GM15510 (cell line): ENCODE results near the gene RRP36.

ENCODE experiments used
- POLR2A ChIP-seq: IDR thresholded peaks from 3 replicates; pipeline ENCODE4 v1.6.1; 2011; ENCODE audit warnings: borderline replicate concordance; ENCODE audit not compliant: insufficient read length; ENCODE audit errors: extremely low read depth

RRP36 gene

DNA sequence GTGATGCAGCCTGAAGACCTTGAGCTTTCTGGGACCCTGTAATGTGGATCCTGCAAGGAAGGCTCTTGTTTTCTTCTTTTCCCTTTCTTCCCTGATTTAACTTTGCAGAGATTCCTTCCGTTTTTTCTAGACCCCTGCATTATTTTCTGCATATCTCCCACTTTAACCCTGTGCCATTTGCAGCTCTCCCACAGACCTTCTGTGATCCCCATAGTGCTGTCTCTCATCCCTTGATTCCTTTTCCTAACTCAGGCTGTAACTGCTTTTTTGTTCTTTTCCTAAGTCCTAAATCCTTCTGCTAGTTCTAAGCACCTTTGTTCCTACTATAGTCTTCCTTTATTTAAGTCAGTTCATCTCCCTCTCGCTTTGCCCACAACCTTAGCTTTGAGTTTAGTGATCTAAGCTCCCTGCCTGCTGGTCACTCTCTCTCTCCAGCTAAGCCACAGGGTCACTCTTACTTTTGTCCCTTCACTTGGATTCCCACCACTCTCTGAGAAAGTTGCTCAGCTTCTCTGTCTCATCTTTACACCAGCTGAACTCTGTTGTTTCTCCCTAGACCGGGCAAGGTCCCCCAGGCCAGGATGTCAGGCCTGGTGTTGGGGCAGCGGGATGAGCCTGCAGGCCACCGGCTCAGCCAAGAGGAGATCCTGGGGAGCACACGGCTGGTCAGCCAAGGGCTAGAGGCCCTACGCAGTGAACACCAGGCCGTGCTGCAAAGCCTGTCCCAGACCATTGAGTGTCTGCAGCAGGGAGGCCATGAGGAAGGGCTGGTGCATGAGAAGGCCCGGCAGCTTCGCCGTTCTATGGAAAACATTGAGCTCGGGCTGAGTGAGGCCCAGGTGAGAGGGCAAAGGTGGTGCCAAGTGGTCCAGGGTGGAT, 39.6 kb downstream of the RRP36 start:
- TF ChIP-seq POLR2A: no peak

- no peak for TF ChIP-seq POLR2A
Measured at GRCh38 chr6:43061861-43062260, 40.4 kb downstream of the RRP36 start.

- no peak for TF ChIP-seq POLR2A
Measured at GRCh38 chr6:43062818-43063217, 41.4 kb downstream of the RRP36 start.

- TF ChIP-seq POLR2A: no peak
Measured at GRCh38 chr6:43070028-43070632, 48.7 kb downstream of the RRP36 start.

- no peak for TF ChIP-seq POLR2A
Measured at GRCh38 chr6:43074847-43075669, 53.6 kb downstream of the RRP36 start.

DNA sequence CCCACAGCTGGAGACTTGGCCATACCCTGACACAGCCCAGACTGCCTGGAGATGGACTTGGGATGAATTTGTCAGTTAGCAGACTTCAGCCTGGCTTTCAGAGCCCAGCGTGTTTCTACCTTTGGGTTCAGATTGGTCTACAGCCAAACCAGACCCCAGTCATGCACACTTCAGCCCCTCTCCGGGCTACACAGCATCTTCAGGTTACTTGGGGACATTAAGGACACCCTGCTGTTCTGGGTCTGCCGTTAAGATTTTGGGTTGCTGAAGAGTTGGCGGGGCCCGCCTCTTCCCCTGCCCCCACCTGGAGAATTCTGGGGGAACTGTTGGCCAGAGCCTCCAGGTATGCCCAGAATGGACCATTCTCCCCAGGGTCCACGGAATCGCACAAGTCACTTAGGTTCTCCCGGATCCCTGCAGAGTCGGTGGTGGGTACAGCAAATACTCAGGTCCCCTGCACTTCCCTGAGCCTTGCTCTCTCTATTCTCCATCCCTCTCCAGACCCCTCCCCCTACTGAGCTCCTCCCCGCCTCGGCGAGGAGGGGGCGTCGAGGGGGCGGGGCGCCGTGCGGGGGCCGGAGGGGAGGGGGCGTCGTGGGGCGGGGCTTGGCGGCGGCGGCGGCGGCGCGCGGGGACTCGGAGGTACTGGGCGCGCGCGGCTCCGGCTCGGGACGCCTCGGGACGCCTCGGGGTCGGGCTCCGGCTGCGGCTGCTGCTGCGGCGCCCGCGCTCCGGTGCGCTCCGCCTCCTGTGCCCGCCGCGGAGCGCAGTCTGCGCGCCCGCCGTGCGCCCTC, 54.4 kb downstream of the RRP36 start, which contains the start of gene PTK7:
TSS of gene PTK7 (plus strand) at position 645 of the 794 bp plus-strand sequence. CDS start 175 bp downstream, outside the sequence.
- no peak for TF ChIP-seq POLR2A

GRCh38 chr6:43076464-43077332, 55.3 kb downstream of the RRP36 start:
- TF ChIP-seq POLR2A: no peak

GRCh38 chr6:43077333-43077809, 55.9 kb downstream of the RRP36 start:
- no peak for TF ChIP-seq POLR2A

GRCh38 chr6:43077981-43078511, 56.6 kb downstream of the RRP36 start:
- TF ChIP-seq POLR2A: no peak

DNA sequence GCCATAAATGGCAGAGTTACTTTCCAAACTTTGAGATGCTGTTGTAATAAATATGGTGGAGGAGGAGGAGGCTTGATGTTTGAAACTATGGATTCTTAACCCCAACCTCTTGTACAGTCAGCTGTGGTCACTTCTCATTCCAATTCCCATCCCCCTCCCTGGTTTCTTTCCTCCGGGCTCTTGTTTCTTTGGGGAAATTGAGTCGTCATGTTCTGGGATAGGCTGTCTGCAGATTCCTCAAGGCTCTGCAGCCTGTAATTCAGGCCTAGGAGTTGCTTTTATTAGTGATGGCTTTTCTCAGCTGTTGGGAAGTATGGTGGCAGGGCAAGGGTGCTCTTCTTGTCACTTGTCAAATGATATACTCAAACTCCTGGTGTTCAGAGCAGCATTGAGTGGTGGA, 57.3 kb downstream of the RRP36 start:
- TF ChIP-seq POLR2A: no peak
